ENCODE measurements around the gene ITK.

The ITK gene

GRCh38 chr5:157253547-157253946 lies 72.9 kb downstream of the ITK start:
- peak; percentile 16 for DNase-seq

GRCh38 chr5:157258450-157258849 lies 77.8 kb downstream of the ITK start:
- no peak for DNase-seq

- DNase-seq, result no peak
Measured at GRCh38 chr5:157259699-157260098, 79.1 kb downstream of the ITK start.

- DNase-seq, result no peak
Measured at GRCh38 chr5:157263496-157264090, 83.0 kb downstream of the ITK start.

- peak; percentile 18 for DNase-seq
Measured at GRCh38 chr5:157265714-157266285, 85.2 kb downstream of the ITK start, which contains the start of gene CYFIP2. TSS of gene CYFIP2 (plus strand) at chr5:157266123. CDS start at chr5:157285362, 19,239 bp downstream.

- no peak for DNase-seq
Measured at GRCh38 chr5:157266286-157267007, 85.8 kb downstream of the ITK start.

- DNase-seq, result no peak
Measured at GRCh38 chr5:157267025-157267424, 86.4 kb downstream of the ITK start.

- no peak for DNase-seq
Measured at GRCh38 chr5:157267761-157268480, 87.3 kb downstream of the ITK start.

- DNase-seq, result no peak
Measured at GRCh38 chr5:157269165-157269671, 88.6 kb downstream of the ITK start.

- no peak for DNase-seq
Measured at GRCh38 chr5:157269761-157270272, 89.2 kb downstream of the ITK start.

GRCh38 chr5:157270771-157271170 lies 90.1 kb downstream of the ITK start:
- DNase-seq, result no peak

- peak; percentile 20 for DNase-seq
Measured at GRCh38 chr5:157271740-157272271, 91.2 kb downstream of the ITK start.

- DNase-seq, result no peak
Measured at GRCh38 chr5:157273131-157273556, 92.5 kb downstream of the ITK start.

- no peak for DNase-seq
Measured at GRCh38 chr5:157275403-157275802, 94.8 kb downstream of the ITK start.

GRCh38 chr5:157278319-157279037 lies 97.8 kb downstream of the ITK start:
- DNase-seq, result no peak

- no peak for DNase-seq
Measured at GRCh38 chr5:157279605-157280239, 99.1 kb downstream of the ITK start.

GRCh38 chr5:157280927-157281326 lies 100.3 kb downstream of the ITK start:
- DNase-seq, result no peak

- DNase-seq, result no peak
Measured at GRCh38 chr5:157282150-157282549, 101.5 kb downstream of the ITK start.

- no peak for DNase-seq
Measured at GRCh38 chr5:157283434-157283833, 102.8 kb downstream of the ITK start.

GRCh38 chr5:157284458-157285212 lies 104.0 kb downstream of the ITK start:
- DNase-seq, result no peak

Measured in KG1 (cell line).